ENCODE data around the gene SLC4A11. TPM values are rescaled to one million over a fixed set of nuclear protein-coding genes. Genes with fewer than 3 reads are reported as not detected.

Gene SLC4A11
- total RNA-seq, 4 donors from 2014 or later: 2.0 to 3.3 (median 2.3) TPM

DNA sequence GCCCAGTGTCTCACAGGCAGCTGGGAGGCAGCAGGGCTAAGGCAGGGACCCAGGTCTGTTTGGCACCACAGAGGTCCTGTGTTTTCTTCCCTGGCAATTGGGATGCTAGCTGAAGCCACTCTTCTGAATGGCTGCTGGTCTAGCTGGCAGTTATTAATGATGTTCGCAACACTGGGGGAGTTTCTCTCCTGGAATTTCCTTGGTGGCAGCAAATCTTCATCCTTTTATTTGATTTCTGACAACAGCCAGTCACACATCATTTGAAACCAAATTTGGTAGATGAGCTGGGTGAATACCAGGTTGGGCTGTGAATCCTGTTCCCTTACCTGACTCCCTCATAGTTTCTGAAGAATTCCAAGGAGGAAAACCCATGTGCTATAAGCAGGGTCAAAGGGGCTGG is 40.8 kb upstream of the SLC4A11 start:
- Histone ChIP-seq H3K36me3 (peaks cover 0 to 84% of the 10 kb centered on the region in 2 donors), H3K4me3 (no peak overlapping the region), H3K9me3 (no peaks in the 10 kb centered on the region), H3K27me3 (no peaks in the 10 kb centered on the region), H3K27ac (no peak overlapping the region), H3K4me1 (peaks cover 23 to 28% of the 10 kb centered on the region in 2 donors)
- intact Hi-C loops (cut with DNase I; ENCODE audit: low total_unique reads): loop anchor here (5.0 kb wide), 1 partner anchor 57 kb away; no protein-coding TSS in a partner anchor
- TF ChIP-seq POLR2A (IDR thresholded peaks at IDR 0.05): no peak
- TF ChIP-seq, protein P1, sequence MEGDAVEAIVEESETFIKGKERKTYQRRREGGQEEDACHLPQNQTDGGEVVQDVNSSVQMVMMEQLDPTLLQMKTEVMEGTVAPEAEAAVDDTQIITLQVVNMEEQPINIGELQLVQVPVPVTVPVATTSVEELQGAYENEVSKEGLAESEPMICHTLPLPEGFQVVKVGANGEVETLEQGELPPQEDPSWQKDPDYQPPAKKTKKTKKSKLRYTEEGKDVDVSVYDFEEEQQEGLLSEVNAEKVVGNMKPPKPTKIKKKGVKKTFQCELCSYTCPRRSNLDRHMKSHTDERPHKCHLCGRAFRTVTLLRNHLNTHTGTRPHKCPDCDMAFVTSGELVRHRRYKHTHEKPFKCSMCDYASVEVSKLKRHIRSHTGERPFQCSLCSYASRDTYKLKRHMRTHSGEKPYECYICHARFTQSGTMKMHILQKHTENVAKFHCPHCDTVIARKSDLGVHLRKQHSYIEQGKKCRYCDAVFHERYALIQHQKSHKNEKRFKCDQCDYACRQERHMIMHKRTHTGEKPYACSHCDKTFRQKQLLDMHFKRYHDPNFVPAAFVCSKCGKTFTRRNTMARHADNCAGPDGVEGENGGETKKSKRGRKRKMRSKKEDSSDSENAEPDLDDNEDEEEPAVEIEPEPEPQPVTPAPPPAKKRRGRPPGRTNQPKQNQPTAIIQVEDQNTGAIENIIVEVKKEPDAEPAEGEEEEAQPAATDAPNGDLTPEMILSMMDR (IDR thresholded peaks at IDR 0.05 in 4 of 5, conservative IDR thresholded peaks at IDR 0.05 in 1 of 5): no peak
- DNase-seq (no peak), ATAC-seq (no peak)
- in situ Hi-C loops (cut with MboI; ENCODE audit: low sequenced_read_pairs in 4 of 4): no loop called here

DNA sequence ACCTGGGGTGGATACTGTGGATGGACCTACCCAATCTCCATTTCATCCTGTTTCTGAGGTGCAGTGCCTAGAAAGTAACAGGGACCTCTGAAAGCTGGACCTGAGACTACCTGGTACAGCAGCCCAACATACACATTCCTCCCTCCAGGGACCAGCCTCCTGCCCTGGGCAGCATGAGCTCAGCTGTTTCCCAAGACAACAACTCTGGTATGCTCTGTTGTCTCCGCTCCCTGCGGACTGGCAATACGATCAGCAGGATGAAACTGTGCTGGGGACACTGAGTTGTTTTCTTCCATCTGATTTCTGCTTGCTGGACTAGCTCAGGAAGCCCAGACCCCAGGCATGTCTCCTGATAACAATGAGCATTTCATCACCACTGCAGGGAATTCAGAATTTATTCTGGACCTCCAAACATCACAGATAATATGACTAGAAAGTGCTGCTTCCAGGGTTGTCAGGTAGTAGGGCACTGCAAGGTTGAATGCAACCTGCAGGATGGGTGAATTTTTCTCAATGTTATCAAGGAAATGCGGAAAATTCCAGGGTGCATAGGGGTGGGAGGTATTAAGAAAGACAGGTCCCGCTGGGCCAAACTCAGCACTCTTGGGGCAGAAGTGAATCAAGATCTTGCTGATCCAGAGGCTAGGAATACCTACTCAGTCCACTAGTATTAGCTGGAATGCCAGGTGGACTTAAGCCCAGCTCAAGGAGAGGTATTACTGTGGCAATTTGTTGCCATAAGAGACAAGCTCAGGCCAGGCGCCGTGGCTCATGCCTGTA is 38.9 kb upstream of the SLC4A11 start:
- Histone ChIP-seq H3K27ac (peak overlapping the region in 2 of 4 donors; percentile 11 to 18), H3K27me3 (no peaks in the 10 kb centered on the region), H3K36me3 (peaks cover 0 to 81% of the 10 kb centered on the region in 2 donors), H3K4me3 (no peak overlapping the region), H3K9me3 (no peaks in the 10 kb centered on the region), H3K4me1 (peaks cover 23 to 28% of the 10 kb centered on the region in 2 donors)
- TF ChIP-seq, protein P1 (IDR thresholded peaks at IDR 0.05 in 4 of 5, conservative IDR thresholded peaks at IDR 0.05 in 1 of 5): no peak
- in situ Hi-C loops (cut with MboI; ENCODE audit: low sequenced_read_pairs in 4 of 4): no loop called here
- ATAC-seq (no peak), DNase-seq (no peak)
- intact Hi-C loops (cut with DNase I; ENCODE audit: low total_unique reads): loop anchor here (5.0 kb wide), 1 partner anchor 56 kb away; no protein-coding TSS in a partner anchor

DNA sequence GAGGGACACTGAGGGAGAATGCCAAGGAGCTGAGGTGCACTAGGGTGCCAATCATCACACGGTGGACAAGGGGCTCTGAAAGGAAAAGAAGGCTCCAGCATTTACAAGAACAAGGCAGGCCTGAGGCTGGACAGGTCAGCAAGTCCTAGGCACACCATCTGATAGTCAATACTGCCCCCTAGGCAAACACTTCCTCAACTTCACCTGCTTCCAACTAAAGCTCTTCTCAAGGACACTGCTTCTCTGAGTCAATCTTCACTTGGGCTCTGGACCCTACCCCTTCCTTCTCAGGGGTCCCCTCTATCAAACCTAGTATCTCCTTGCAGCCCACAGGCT is 37.7 kb upstream of the SLC4A11 start:
- DNase-seq: no peak
- Histone ChIP-seq H3K27ac (peak overlapping the region; percentile 18 to 47 (median 30)), H3K4me1 (peaks cover 23 to 28% of the 10 kb centered on the region in 2 donors), H3K9me3 (no peaks in the 10 kb centered on the region), H3K36me3 (peaks cover 0 to 84% of the 10 kb centered on the region in 2 donors), H3K4me3 (no peak overlapping the region), H3K27me3 (no peaks in the 10 kb centered on the region)
- intact Hi-C loops (cut with DNase I; ENCODE audit: low total_unique reads): loop anchor here (5.0 kb wide), 1 partner anchor 54 kb away; no protein-coding TSS in a partner anchor
- ATAC-seq: peak; percentile 43 to 63
- TF ChIP-seq POLR2A (IDR thresholded peaks at IDR 0.05): no peak
- TF ChIP-seq, protein P1 (IDR thresholded peaks at IDR 0.05 in 4 of 5, conservative IDR thresholded peaks at IDR 0.05 in 1 of 5): peak in 2 of 5 experiments; percentile 32 to 36
- in situ Hi-C loops (cut with MboI; ENCODE audit: low sequenced_read_pairs in 4 of 4): no loop called here

DNA sequence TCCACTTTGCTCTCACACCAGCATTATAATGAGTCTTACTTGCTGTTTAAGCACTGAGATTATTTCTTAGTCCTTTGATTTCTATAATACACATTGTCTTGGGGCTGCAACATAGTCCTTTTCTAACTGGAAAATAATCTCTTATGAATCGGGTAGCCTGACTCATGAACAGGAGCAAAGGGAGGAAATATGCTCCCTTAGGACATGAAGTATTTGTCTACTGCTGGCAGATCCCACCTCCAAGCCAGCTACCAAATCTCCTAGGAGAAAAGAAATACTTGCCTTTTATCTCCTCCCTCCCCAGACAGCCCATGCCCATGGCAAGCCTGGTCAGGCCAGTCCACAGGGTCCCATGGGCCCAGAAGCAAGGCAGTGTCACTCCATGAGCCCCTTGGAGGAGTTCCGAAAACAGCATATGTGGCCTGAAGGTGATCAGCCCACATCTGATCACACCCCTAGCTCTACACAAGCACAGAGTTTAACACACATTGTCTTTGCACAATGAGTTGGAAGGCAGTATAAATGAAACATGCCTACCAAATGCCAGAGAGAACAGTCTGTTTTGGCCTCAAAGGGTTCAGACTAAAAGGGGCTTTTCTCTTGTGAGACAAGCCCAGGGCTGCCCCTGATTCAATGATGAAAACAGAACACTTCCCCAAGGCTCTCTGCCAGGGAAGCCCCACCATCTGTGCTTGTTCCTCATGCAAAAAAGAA is 37.1 kb upstream of the SLC4A11 start:
- TF ChIP-seq POLR2A (IDR thresholded peaks at IDR 0.05): no peak
- TF ChIP-seq, protein P1 (IDR thresholded peaks at IDR 0.05 in 4 of 5, conservative IDR thresholded peaks at IDR 0.05 in 1 of 5): no peak
- no peak for DNase-seq
- no peak overlapping the region for H3K4me3 ChIP-seq
- in situ Hi-C loops (cut with MboI; ENCODE audit: low sequenced_read_pairs in 4 of 4): no loop called here
- peaks cover 0 to 84% of the 10 kb centered on the region in 2 donors for H3K36me3 ChIP-seq
- no peaks in the 10 kb centered on the region for H3K27me3 ChIP-seq
- no peak for ATAC-seq
- peaks cover 23 to 28% of the 10 kb centered on the region in 2 donors for H3K4me1 ChIP-seq
- intact Hi-C loops (cut with DNase I; ENCODE audit: low total_unique reads): loop anchor here (5.0 kb wide), 1 partner anchor 54 kb away; no protein-coding TSS in a partner anchor
- H3K9me3 ChIP-seq: no peaks in the 10 kb centered on the region
- H3K27ac ChIP-seq: peak overlapping the region; percentile 18 to 47 (median 30)

Measured in gastrocnemius medialis (tissue), 4 donors.